HCT116 (cell line): Measurements from ENCODE around the gene RSRC1. TPM values are rescaled to one million over a fixed set of nuclear protein-coding genes. Genes with fewer than 3 reads are reported as not detected.
"Not testable (repeated sequence)": the region's sequence is repeated elsewhere in the genome, so short reads cannot be mapped to it uniquely, and the experiment has no call there.

Source experiments
- ATAC-seq: fragments of 200-7000 bp; cut with Tn5 transposase; 2 replicates; pipeline ENCODE4 v1.9.1; 2020; ENCODE audit warnings: mild to moderate bottlenecking, moderate library complexity
- BruUV-seq: library from RNA; stranded (reverse); fragments of 400-500 nt; replicated peaks from 2 replicates; lab custom pipeline; 2021; lab: Mats Ljungman, UMichigan
- CTCF ChIA-PET: fragments of 300-600 bp; sonication (Branson Sonifier 250); formaldehyde crosslinking; loops from one replicate; lab custom pipeline; 2021; ENCODE audit warnings: antibody characterized with exemption; lab: Charles Lee
- POLR2A ChIA-PET: fragments of 300-600, 350-600 bp; sonication (Branson Sonifier 250); formaldehyde crosslinking; loops from one replicate; lab custom pipeline; 2021; ENCODE audit warnings: antibody characterized with exemption; lab: Charles Lee
- RAD21 ChIA-PET, 2 experiments: fragments of 300-600 bp; sonication (Branson Sonifier 250); formaldehyde crosslinking; loops; one replicate each; lab custom pipeline; 2023; ENCODE audit warnings: low total read pairs in 2 of 2; ENCODE audit not compliant: uncharacterized antibody in 2 of 2, unreplicated experiment in 2 of 2, low non-redundant PET in 1 of 2; lab: Charles Lee
- DNase-seq: peaks from one replicate; pipeline ENCODE4 v3.0.0-alpha.2; 2010; ENCODE audit warnings: low read depth, low spot score
- H2AFZ ChIP-seq: fragments of 200-600 bp; shearing (Covaris generic), sonication (generic); 2 replicates; pipeline ENCODE4 v1.6.1; 2017; ENCODE audit warnings: low read depth, mixed run types, mixed read lengths, antibody characterized with exemption, low read length; ENCODE audit not compliant: poor library complexity, severe bottlenecking
- H3K27ac ChIP-seq: 2 replicates; pipeline ENCODE4 v1.5.1; 2012; ENCODE audit warnings: low read depth, low read length
- H3K27me3 ChIP-seq: fragments of 200-600 bp; sonication (generic); 2 replicates; pipeline ENCODE4 v1.6.1; 2016; ENCODE audit warnings: mixed run types, low read length, mixed read lengths; ENCODE audit not compliant: insufficient read depth
- H3K36me3 ChIP-seq, 2 experiments: fragments of 200-500 bp in 1 of 2; fragments of 200-600 bp in 1 of 2; sonication (Bioruptor generic) in 1 of 2; sonication (generic) in 1 of 2; 2 replicates each; pipeline versions ENCODE4 v1.5.1 to v1.6.1; 2014 to 2016; ENCODE audit warnings: low read length in 2 of 2, inconsistent platforms in 1 of 2, mixed read lengths in 1 of 2, mixed run types in 1 of 2; ENCODE audit not compliant: insufficient read depth in 2 of 2, control insufficient read depth in 1 of 2
- H3K4me1 ChIP-seq, 2 experiments: fragments of 200-600 bp in 1 of 2; sonication (generic) in 1 of 2; 2 replicates each; pipeline versions ENCODE4 v1.5.1 to v1.6.1; 2012 to 2017; ENCODE audit warnings: low read length in 2 of 2, inconsistent platforms in 1 of 2, mild to moderate bottlenecking in 1 of 2, mixed read lengths in 1 of 2, mixed run types in 1 of 2, moderate library complexity in 1 of 2; ENCODE audit not compliant: insufficient read depth in 2 of 2, control insufficient read depth in 1 of 2
- H3K4me2 ChIP-seq: fragments of 200-600 bp; sonication (generic); 2 replicates; pipeline ENCODE4 v1.6.1; 2017; ENCODE audit warnings: mixed run types, low read length, mixed read lengths
- H3K4me3 ChIP-seq, 2 experiments: fragments of 200-600 bp in 1 of 2; sonication (generic) in 1 of 2; replicated peaks in 1 of 2; 2 replicates each; pipeline ENCODE4 v1.5.1; 2011 to 2016; ENCODE audit warnings: low read length in 2 of 2, control low read depth in 1 of 2, low read depth in 1 of 2, mild to moderate bottlenecking in 1 of 2, mixed read lengths in 1 of 2, mixed run types in 1 of 2
- H3K79me2 ChIP-seq: fragments of 200-600 bp; sonication (generic); 2 replicates; pipeline ENCODE4 v1.6.1; 2017; ENCODE audit warnings: mild to moderate bottlenecking, mixed run types, low read length, moderate library complexity, mixed read lengths; ENCODE audit not compliant: insufficient read depth
- H3K9ac ChIP-seq: fragments of 200-600 bp; sonication (generic); 2 replicates; pipeline ENCODE4 v1.6.1; 2016; ENCODE audit warnings: low read length, mixed read lengths
- H3K9me2 ChIP-seq: fragments of 200-600 bp; sonication (generic), shearing (Covaris generic); 2 replicates; pipeline ENCODE4 v1.6.1; 2017; ENCODE audit warnings: mixed run types, mild to moderate bottlenecking, moderate library complexity; ENCODE audit not compliant: insufficient read depth
- H3K9me3 ChIP-seq, 2 experiments: fragments of 200-500 bp in 1 of 2; fragments of 200-600 bp in 1 of 2; sonication (Bioruptor generic) in 1 of 2; sonication (generic) in 1 of 2; 2 replicates each; pipeline ENCODE4 v1.6.1; 2014 to 2017; ENCODE audit warnings: low read length in 2 of 2, mixed read lengths in 2 of 2, inconsistent platforms in 1 of 2, low read depth in 1 of 2, mild to moderate bottlenecking in 1 of 2, mixed run types in 1 of 2, moderate library complexity in 1 of 2; ENCODE audit not compliant: control insufficient read depth in 1 of 2, insufficient read depth in 1 of 2
- H4K20me1 ChIP-seq: fragments of 200-600 bp; sonication (generic), shearing (Covaris generic); 2 replicates; pipeline ENCODE4 v1.6.1; 2017; ENCODE audit warnings: mixed run types, mild to moderate bottlenecking, moderate library complexity; ENCODE audit not compliant: insufficient read depth
- ATF3 ChIP-seq: IDR thresholded peaks from 2 replicates; pipeline ENCODE4 v1.6.1; 2012
- POLR2A ChIP-seq: IDR thresholded peaks from 2 replicates; pipeline ENCODE4 v1.7.0; 2011; ENCODE audit warnings: borderline replicate concordance; ENCODE audit not compliant: insufficient read depth, insufficient read length; ENCODE audit errors: extremely low read depth
- REST ChIP-seq: IDR thresholded peaks from 2 replicates; pipeline ENCODE4 v1.6.1; 2012; ENCODE audit warnings: low read depth
- intact Hi-C: fragments of 100-400 bp; cut with micrococcal nuclease; formaldehyde crosslinking; loops from 2 replicates; pipeline ENCODE4 v1.10.0; 2022
- total RNA-seq: library from RNA; stranded (reverse); gene quantifications from one replicate; pipeline ENCODE4 v1.2.1, GENCODE V29; 2021; ENCODE audit not compliant: unreplicated experiment

Gene RSRC1
- total RNA-seq, 1 experiment from 2014 or later = 37.1 TPM

GRCh38 chr3:158109804-158110657 lies at the start of gene RSRC1 (continued):
- no peak for TF ChIP-seq REST
- TF ChIP-seq ATF3 = no peak
- TF ChIP-seq POLR2A = peak; percentile 95

GRCh38 chr3:158065574-158065973 lies 44.3 kb upstream of the RSRC1 start:
- H3K27ac ChIP-seq, H3K4me1 ChIP-seq, RAD21 ChIA-PET, H3K9me2 ChIP-seq, POLR2A ChIA-PET, H3K9ac ChIP-seq, H2AFZ ChIP-seq, H3K9me3 ChIP-seq, H3K4me3 ChIP-seq, H3K4me2 ChIP-seq, H3K36me3 ChIP-seq, H4K20me1 ChIP-seq, ATAC-seq, H3K79me2 ChIP-seq, BruUV-seq, H3K27me3 ChIP-seq, intact Hi-C loops, DNase-seq, CTCF ChIA-PET: not testable (repeated sequence)
